ENCODE data around the gene RSPH1.
"Not testable (repeated sequence)": the region's sequence is repeated elsewhere in the genome, so short reads cannot be mapped to it uniquely, and the experiment has no call there.

RSPH1 gene

GRCh38 chr21:42486072-42486471 is 10.0 kb downstream of the RSPH1 start:
- DNase-seq (ENCODE audit: low read depth), result no peak

GRCh38 chr21:42484966-42485365 is 11.1 kb downstream of the RSPH1 start:
- DNase-seq (ENCODE audit: low read depth), result no peak

- no peak for DNase-seq (ENCODE audit: low read depth)
Observed at GRCh38 chr21:42481169-42481568, 14.9 kb downstream of the RSPH1 start.

GRCh38 chr21:42480736-42481135 is 15.3 kb downstream of the RSPH1 start:
- no peak for DNase-seq (ENCODE audit: low read depth)

- DNase-seq (ENCODE audit: low read depth), result no peak
Observed at GRCh38 chr21:42479582-42479981, 16.4 kb downstream of the RSPH1 start.

GRCh38 chr21:42478504-42478903 is 17.5 kb downstream of the RSPH1 start:
- DNase-seq (ENCODE audit: low read depth), result no peak

GRCh38 chr21:42476388-42477331 is 19.4 kb downstream of the RSPH1 start:
- DNase-seq (ENCODE audit: low read depth), result no peak

GRCh38 chr21:42475526-42476387 is 20.3 kb downstream of the RSPH1 start:
- DNase-seq (ENCODE audit: low read depth), result no peak

GRCh38 chr21:42475036-42475435 is 21.0 kb downstream of the RSPH1 start:
- no peak for DNase-seq (ENCODE audit: low read depth)

- no peak for DNase-seq (ENCODE audit: low read depth)
Observed at GRCh38 chr21:42474043-42474831, 21.8 kb downstream of the RSPH1 start.

GRCh38 chr21:42473498-42474042 is 22.5 kb downstream of the RSPH1 start:
- DNase-seq (ENCODE audit: low read depth), result no peak

GRCh38 chr21:42472521-42472920 is 23.5 kb downstream of the RSPH1 start:
- no peak for DNase-seq (ENCODE audit: low read depth)

- no peak for DNase-seq (ENCODE audit: low read depth)
Observed at GRCh38 chr21:42471716-42472330, 24.2 kb downstream of the RSPH1 start.

- DNase-seq (ENCODE audit: low read depth), result no peak
Observed at GRCh38 chr21:42471206-42471605, 24.8 kb downstream of the RSPH1 start.

GRCh38 chr21:42469726-42470125 is 26.3 kb downstream of the RSPH1 start:
- not testable (repeated sequence) for DNase-seq (ENCODE audit: low read depth)

GRCh38 chr21:42469272-42469671 is 26.8 kb downstream of the RSPH1 start:
- no peak for DNase-seq (ENCODE audit: low read depth)

- DNase-seq (ENCODE audit: low read depth), result no peak
Observed at GRCh38 chr21:42468491-42469131, 27.4 kb downstream of the RSPH1 start.

GRCh38 chr21:42467140-42467983 is 28.7 kb downstream of the RSPH1 start:
- no peak for DNase-seq (ENCODE audit: low read depth)

GRCh38 chr21:42466700-42467099 is 29.3 kb downstream of the RSPH1 start:
- DNase-seq (ENCODE audit: low read depth), result no peak

GRCh38 chr21:42465803-42466127 is 30.3 kb downstream of the RSPH1 start:
- DNase-seq (ENCODE audit: low read depth), result no peak

Measured in activated T-cell treated with anti-CD3 and anti-CD28 coated beads for 1 hour (primary cell).